ENCODE measurements around the gene VWF. TPM values are rescaled to one million over a fixed set of nuclear protein-coding genes. Genes with fewer than 3 reads are reported as not detected.

VWF gene
- total RNA-seq, 2 experiments from 2014 or later, result 0.11 to 0.13 TPM

DNA sequence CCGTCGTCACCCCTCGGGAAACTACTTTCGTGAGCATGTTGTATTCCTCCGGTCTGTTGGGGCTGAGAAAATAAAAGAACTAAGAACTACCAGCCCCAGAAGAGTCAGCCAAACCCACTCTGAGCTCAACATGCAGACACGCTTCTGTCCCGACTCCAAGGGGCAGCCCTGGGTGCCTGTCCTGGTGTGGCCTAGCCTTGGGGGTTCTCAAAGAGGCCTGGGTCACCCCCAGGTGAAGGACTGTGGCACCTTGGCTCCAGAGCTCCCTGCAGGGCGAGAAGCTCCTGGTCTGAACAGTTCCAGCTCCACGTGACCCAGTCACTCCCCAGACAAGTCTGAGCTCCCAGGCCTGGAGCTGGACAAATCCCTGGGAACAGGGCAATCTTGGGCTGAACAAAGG lies 87.0 kb downstream of the VWF start:
- Mint-ChIP-seq H3K4me1 (ENCODE audit: low read depth) (peaks cover 2% of the 10 kb centered on the region), H3K9me3 (no peaks in the 10 kb centered on the region), H3K27me3 (no peaks in the 10 kb centered on the region), H3K27ac (no peak overlapping the region), H3K36me3 (ENCODE audit: low read depth) (no peaks in the 10 kb centered on the region), H3K4me3 (no peak overlapping the region)
- ATAC-seq, result no peak
- TF ChIP-seq, protein P1, sequence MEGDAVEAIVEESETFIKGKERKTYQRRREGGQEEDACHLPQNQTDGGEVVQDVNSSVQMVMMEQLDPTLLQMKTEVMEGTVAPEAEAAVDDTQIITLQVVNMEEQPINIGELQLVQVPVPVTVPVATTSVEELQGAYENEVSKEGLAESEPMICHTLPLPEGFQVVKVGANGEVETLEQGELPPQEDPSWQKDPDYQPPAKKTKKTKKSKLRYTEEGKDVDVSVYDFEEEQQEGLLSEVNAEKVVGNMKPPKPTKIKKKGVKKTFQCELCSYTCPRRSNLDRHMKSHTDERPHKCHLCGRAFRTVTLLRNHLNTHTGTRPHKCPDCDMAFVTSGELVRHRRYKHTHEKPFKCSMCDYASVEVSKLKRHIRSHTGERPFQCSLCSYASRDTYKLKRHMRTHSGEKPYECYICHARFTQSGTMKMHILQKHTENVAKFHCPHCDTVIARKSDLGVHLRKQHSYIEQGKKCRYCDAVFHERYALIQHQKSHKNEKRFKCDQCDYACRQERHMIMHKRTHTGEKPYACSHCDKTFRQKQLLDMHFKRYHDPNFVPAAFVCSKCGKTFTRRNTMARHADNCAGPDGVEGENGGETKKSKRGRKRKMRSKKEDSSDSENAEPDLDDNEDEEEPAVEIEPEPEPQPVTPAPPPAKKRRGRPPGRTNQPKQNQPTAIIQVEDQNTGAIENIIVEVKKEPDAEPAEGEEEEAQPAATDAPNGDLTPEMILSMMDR (IDR thresholded peaks at IDR 0.05), result no peak
- no peak for DNase-seq
- intact Hi-C loops (cut with micrococcal nuclease), result no loop called here
- ChIA-PET POLR2A (no interaction called here), CTCF (interaction anchor here (0.6 to 6.9 kb wide), 26 partner anchors 9 to 248 kb away, joined by 3 to 274 read pairs (median 5); partner anchors contain the start of gene VWF)

DNA sequence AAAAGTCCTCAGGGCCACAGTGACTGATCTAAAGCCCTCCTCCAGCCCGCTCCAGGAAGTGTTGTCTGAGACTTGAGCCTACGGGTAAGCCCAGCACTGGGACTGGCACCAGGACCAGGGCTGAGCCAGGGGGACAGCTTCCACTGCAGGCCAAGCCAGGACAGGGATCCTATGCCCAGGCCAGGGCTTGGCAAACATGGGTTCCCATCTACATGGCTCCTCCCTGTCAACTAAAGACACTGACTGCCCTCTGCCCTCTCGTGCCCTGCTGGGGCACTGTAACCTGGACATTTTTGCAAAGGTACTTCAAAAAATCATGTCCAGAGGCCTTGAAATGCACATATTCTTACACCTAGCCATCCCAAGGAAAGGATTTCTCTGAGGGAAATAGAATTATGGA lies 88.0 kb downstream of the VWF start:
- TF ChIP-seq, protein P1 (IDR thresholded peaks at IDR 0.05), result no peak
- Mint-ChIP-seq H3K27me3 (no peaks in the 10 kb centered on the region), H3K4me3 (no peak overlapping the region), H3K36me3 (ENCODE audit: low read depth) (no peaks in the 10 kb centered on the region), H3K4me1 (ENCODE audit: low read depth) (peaks cover 2% of the 10 kb centered on the region), H3K9me3 (no peaks in the 10 kb centered on the region), H3K27ac (no peak overlapping the region)
- intact Hi-C loops (cut with micrococcal nuclease), result no loop called here
- CTCF ChIA-PET, result interaction anchor here (6.9 kb wide), 1 partner anchor 44 kb away, joined by 274 read pairs; no protein-coding TSS in a partner anchor
- no peak for ATAC-seq
- POLR2A ChIA-PET, result no interaction called here
- DNase-seq, result no peak

GRCh38 chr12:6034596-6034995 lies 89.9 kb downstream of the VWF start:
- no peaks in the 10 kb centered on the region for H3K27me3 Mint-ChIP-seq
- no peaks in the 10 kb centered on the region for H3K36me3 Mint-ChIP-seq (ENCODE audit: low read depth)
- no peaks in the 10 kb centered on the region for H3K4me1 Mint-ChIP-seq (ENCODE audit: low read depth)
- CTCF ChIA-PET, result interaction anchor here (1.5 to 3.5 kb wide), 2 partner anchors 46 to 69 kb away, joined by 3 to 25 read pairs; no protein-coding TSS in a partner anchor
- TF ChIP-seq, protein P1 (IDR thresholded peaks at IDR 0.05), result no peak
- H3K27ac Mint-ChIP-seq, result no peak overlapping the region
- DNase-seq, result no peak
- H3K9me3 Mint-ChIP-seq, result no peaks in the 10 kb centered on the region
- no peak overlapping the region for H3K4me3 Mint-ChIP-seq
- intact Hi-C loops (cut with micrococcal nuclease), result no loop called here
- no peak for ATAC-seq
- POLR2A ChIA-PET, result no interaction called here

DNA sequence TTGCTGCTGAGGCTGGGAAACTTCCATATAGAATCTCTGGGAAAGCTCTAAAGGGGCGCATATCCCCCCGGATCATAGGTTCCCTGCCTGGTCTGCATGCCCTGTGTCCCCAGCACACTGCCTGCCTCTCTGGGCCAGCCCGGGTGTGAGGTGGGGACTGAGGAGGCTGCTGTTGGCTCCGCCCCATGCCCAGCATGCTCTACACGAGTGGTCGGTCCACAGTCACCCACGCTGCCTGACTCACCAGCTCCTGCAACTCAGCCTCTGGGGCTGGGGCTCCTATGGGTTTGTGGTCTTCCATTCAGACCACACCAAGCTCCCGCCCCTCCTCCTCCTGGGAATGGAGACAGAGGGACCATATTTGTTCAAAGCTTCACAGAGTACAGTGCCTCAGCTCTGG lies 90.9 kb downstream of the VWF start:
- Mint-ChIP-seq H3K36me3 (ENCODE audit: low read depth) (no peaks in the 10 kb centered on the region), H3K4me3 (no peak overlapping the region), H3K27me3 (no peaks in the 10 kb centered on the region), H3K27ac (no peak overlapping the region), H3K9me3 (no peaks in the 10 kb centered on the region), H3K4me1 (ENCODE audit: low read depth) (no peaks in the 10 kb centered on the region)
- ATAC-seq (no peak), DNase-seq (peak; percentile 13)
- ChIA-PET CTCF (interaction anchor here (1.0 to 3.5 kb wide), 3 partner anchors 45 to 245 kb away, joined by 3 to 25 read pairs (median 3); no protein-coding TSS in a partner anchor), POLR2A (no interaction called here)
- intact Hi-C loops (cut with micrococcal nuclease), result no loop called here
- TF ChIP-seq, protein P1 (IDR thresholded peaks at IDR 0.05), result no peak

GRCh38 chr12:6032726-6033125 lies 91.7 kb downstream of the VWF start:
- DNase-seq, result no peak
- no peaks in the 10 kb centered on the region for H3K9me3 Mint-ChIP-seq

More at GRCh38 chr12:6032726-6033125, 91.7 kb downstream of the VWF start:
- no peaks in the 10 kb centered on the region for H3K4me1 Mint-ChIP-seq (ENCODE audit: low read depth)
- TF ChIP-seq, protein P1 (IDR thresholded peaks at IDR 0.05), result no peak
- no peaks in the 10 kb centered on the region for H3K27me3 Mint-ChIP-seq
- no peak overlapping the region for H3K4me3 Mint-ChIP-seq
- CTCF ChIA-PET, result interaction anchor here (1.0 to 3.5 kb wide), 2 partner anchors 44 to 246 kb away, joined by 3 to 25 read pairs; no protein-coding TSS in a partner anchor
- no peaks in the 10 kb centered on the region for H3K36me3 Mint-ChIP-seq (ENCODE audit: low read depth)
- intact Hi-C loops (cut with micrococcal nuclease), result no loop called here
- ATAC-seq, result no peak
- H3K27ac Mint-ChIP-seq, result no peak overlapping the region
- POLR2A ChIA-PET, result no interaction called here
